ENCODE data around the gene CNKSR3.

The CNKSR3 gene

GRCh38 chr6:154536255-154536654 is 25.8 kb upstream of the CNKSR3 start:
- Histone ChIP-seq H3K27ac (ENCODE audit: low read depth, low read length, poor library complexity, severe bottlenecking) (no peak overlapping the region), H3K36me3 (ENCODE audit: insufficient read depth, low read length) (no peaks in the 10 kb centered on the region), H3K4me1 (ENCODE audit: insufficient read depth, low read length, severe bottlenecking) (no peaks in the 10 kb centered on the region), H3K9me2 (ENCODE audit: low read depth, low read length) (no peaks in the 10 kb centered on the region), H3K9ac (ENCODE audit: low read length) (no peak overlapping the region), H4K20me1 (ENCODE audit: insufficient read depth, low read length) (no peaks in the 10 kb centered on the region), H3K79me2 (ENCODE audit: insufficient read depth, low read length) (no peaks in the 10 kb centered on the region), H3K9me3 (ENCODE audit: low read length) (no peaks in the 10 kb centered on the region), H2AFZ (ENCODE audit: low read length) (no peak overlapping the region), H3K4me3 (ENCODE audit: low read depth, low read length, poor library complexity, severe bottlenecking) (no peak overlapping the region), H3K27me3 (ENCODE audit: insufficient read depth, low read length) (no peaks in the 10 kb centered on the region), H3F3A (ENCODE audit: insufficient read depth, low read length) (no peaks in the 10 kb centered on the region), H3K4me2 (ENCODE audit: low read length) (no peak overlapping the region)
- TF ChIP-seq EZH2 (IDR thresholded peaks at IDR 0.05; ENCODE audit: borderline replicate concordance, low read length) = no peak
- TF ChIP-seq, protein P1, sequence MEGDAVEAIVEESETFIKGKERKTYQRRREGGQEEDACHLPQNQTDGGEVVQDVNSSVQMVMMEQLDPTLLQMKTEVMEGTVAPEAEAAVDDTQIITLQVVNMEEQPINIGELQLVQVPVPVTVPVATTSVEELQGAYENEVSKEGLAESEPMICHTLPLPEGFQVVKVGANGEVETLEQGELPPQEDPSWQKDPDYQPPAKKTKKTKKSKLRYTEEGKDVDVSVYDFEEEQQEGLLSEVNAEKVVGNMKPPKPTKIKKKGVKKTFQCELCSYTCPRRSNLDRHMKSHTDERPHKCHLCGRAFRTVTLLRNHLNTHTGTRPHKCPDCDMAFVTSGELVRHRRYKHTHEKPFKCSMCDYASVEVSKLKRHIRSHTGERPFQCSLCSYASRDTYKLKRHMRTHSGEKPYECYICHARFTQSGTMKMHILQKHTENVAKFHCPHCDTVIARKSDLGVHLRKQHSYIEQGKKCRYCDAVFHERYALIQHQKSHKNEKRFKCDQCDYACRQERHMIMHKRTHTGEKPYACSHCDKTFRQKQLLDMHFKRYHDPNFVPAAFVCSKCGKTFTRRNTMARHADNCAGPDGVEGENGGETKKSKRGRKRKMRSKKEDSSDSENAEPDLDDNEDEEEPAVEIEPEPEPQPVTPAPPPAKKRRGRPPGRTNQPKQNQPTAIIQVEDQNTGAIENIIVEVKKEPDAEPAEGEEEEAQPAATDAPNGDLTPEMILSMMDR (IDR thresholded peaks at IDR 0.05; ENCODE audit: low read length) = no peak

DNA sequence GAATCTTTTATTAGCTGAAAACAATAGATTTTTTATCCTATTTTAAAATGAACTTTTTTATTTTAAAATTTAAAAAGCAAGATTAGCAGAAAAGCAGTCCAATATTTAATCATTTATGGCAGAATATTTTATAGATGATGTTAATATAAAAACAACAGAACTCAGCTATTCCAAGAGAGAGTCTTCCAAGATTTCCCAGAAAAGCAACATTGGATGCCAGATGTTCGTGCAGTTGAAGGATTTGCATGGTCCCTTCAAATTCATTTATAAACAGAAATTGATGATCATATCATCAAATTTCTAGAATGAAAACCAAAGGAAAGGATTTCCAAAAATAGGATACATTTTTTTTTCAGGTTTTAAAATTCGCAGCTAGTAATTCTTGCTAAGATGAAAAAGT is 25.4 kb upstream of the CNKSR3 start:
- no peaks in the 10 kb centered on the region for H3F3A ChIP-seq (ENCODE audit: insufficient read depth, low read length)
- H3K9ac ChIP-seq (ENCODE audit: low read length) = no peak overlapping the region
- no peak for TF ChIP-seq EZH2 (IDR thresholded peaks at IDR 0.05; ENCODE audit: borderline replicate concordance, low read length)
- TF ChIP-seq, protein P1 (IDR thresholded peaks at IDR 0.05; ENCODE audit: low read length) = no peak
- no peaks in the 10 kb centered on the region for H3K27me3 ChIP-seq (ENCODE audit: insufficient read depth, low read length)
- H3K9me2 ChIP-seq (ENCODE audit: low read depth, low read length) = no peaks in the 10 kb centered on the region
- H3K4me3 ChIP-seq (ENCODE audit: low read depth, low read length, poor library complexity, severe bottlenecking) = no peak overlapping the region
- H3K36me3 ChIP-seq (ENCODE audit: insufficient read depth, low read length) = no peaks in the 10 kb centered on the region
- no peaks in the 10 kb centered on the region for H3K4me1 ChIP-seq (ENCODE audit: insufficient read depth, low read length, severe bottlenecking)
- no peaks in the 10 kb centered on the region for H4K20me1 ChIP-seq (ENCODE audit: insufficient read depth, low read length)
- H3K27ac ChIP-seq (ENCODE audit: low read depth, low read length, poor library complexity, severe bottlenecking) = no peak overlapping the region
- no peaks in the 10 kb centered on the region for H3K9me3 ChIP-seq (ENCODE audit: low read length)
- H3K4me2 ChIP-seq (ENCODE audit: low read length) = no peak overlapping the region
- H3K79me2 ChIP-seq (ENCODE audit: insufficient read depth, low read length) = no peaks in the 10 kb centered on the region
- H2AFZ ChIP-seq (ENCODE audit: low read length) = no peak overlapping the region

- Histone ChIP-seq H3K36me3 (ENCODE audit: insufficient read depth, low read length) (no peaks in the 10 kb centered on the region), H3K27me3 (ENCODE audit: insufficient read depth, low read length) (no peaks in the 10 kb centered on the region), H4K20me1 (ENCODE audit: insufficient read depth, low read length) (no peaks in the 10 kb centered on the region), H2AFZ (ENCODE audit: low read length) (no peak overlapping the region), H3K9me3 (ENCODE audit: low read length) (no peaks in the 10 kb centered on the region), H3F3A (ENCODE audit: insufficient read depth, low read length) (no peaks in the 10 kb centered on the region), H3K4me1 (ENCODE audit: insufficient read depth, low read length, severe bottlenecking) (no peaks in the 10 kb centered on the region), H3K79me2 (ENCODE audit: insufficient read depth, low read length) (no peaks in the 10 kb centered on the region), H3K9me2 (ENCODE audit: low read depth, low read length) (no peaks in the 10 kb centered on the region), H3K4me3 (ENCODE audit: low read depth, low read length, poor library complexity, severe bottlenecking) (no peak overlapping the region), H3K4me2 (ENCODE audit: low read length) (no peak overlapping the region), H3K9ac (ENCODE audit: low read length) (no peak overlapping the region), H3K27ac (ENCODE audit: low read depth, low read length, poor library complexity, severe bottlenecking) (no peak overlapping the region)
- TF ChIP-seq, protein P1 (IDR thresholded peaks at IDR 0.05; ENCODE audit: low read length) = no peak
- no peak for TF ChIP-seq EZH2 (IDR thresholded peaks at IDR 0.05; ENCODE audit: borderline replicate concordance, low read length)
Measured at GRCh38 chr6:154535147-154535546, 24.7 kb upstream of the CNKSR3 start.
